ENCODE measurements around the gene FOXO3B.
A peak's percentile ranks its signal among the peaks of the same experiment; 100 is the strongest.
"Not testable (repeated sequence)": the region's sequence is repeated elsewhere in the genome, so short reads cannot be mapped to it uniquely, and the experiment has no call there.

FOXO3B gene

GRCh38 chr17:18681767-18682571 lies at the start of gene FOXO3B:
Gene FOXO3B (minus strand): TSS chr17:18682314. CDS start chr17:18681651, 663 bp downstream.
- H3K36me3 Mint-ChIP-seq, H3K27ac Mint-ChIP-seq, H3K27me3 Mint-ChIP-seq, H3K9me3 Mint-ChIP-seq: not testable (repeated sequence)
- peaks cover 18% of the 10 kb centered on the region for H3K4me1 Mint-ChIP-seq
- peak within 1 kb of the TSS; percentile 66 for H3K4me3 Mint-ChIP-seq

- not testable (repeated sequence) for H3K4me3 Mint-ChIP-seq, H3K27ac Mint-ChIP-seq, H3K27me3 Mint-ChIP-seq, H3K9me3 Mint-ChIP-seq, H3K36me3 Mint-ChIP-seq, H3K4me1 Mint-ChIP-seq
These were observed 41.4 kb upstream of the FOXO3B start for GRCh38 chr17:18723509-18723908.

- not testable (repeated sequence) for H3K27me3 Mint-ChIP-seq
These were observed 40.5 kb upstream of the FOXO3B start for GRCh38 chr17:18722612-18723011.

GRCh38 chr17:18721775-18722547 lies 39.8 kb upstream of the FOXO3B start:
- H3K27ac Mint-ChIP-seq, H3K4me3 Mint-ChIP-seq, H3K4me1 Mint-ChIP-seq, H3K9me3 Mint-ChIP-seq, H3K36me3 Mint-ChIP-seq, H3K27me3 Mint-ChIP-seq: not testable (repeated sequence)

More at GRCh38 chr17:18722612-18723011, 40.5 kb upstream of the FOXO3B start:
- H3K36me3 Mint-ChIP-seq, H3K9me3 Mint-ChIP-seq, H3K4me3 Mint-ChIP-seq, H3K4me1 Mint-ChIP-seq, H3K27ac Mint-ChIP-seq: not testable (repeated sequence)

GRCh38 chr17:18719428-18720110 lies 37.5 kb upstream of the FOXO3B start:
- H3K36me3 Mint-ChIP-seq, H3K4me1 Mint-ChIP-seq, H3K27ac Mint-ChIP-seq, H3K4me3 Mint-ChIP-seq, H3K27me3 Mint-ChIP-seq, H3K9me3 Mint-ChIP-seq: not testable (repeated sequence)

- not testable (repeated sequence) for H3K9me3 Mint-ChIP-seq, H3K27me3 Mint-ChIP-seq, H3K27ac Mint-ChIP-seq, H3K4me3 Mint-ChIP-seq, H3K4me1 Mint-ChIP-seq, H3K36me3 Mint-ChIP-seq
These were observed 36.7 kb upstream of the FOXO3B start for GRCh38 chr17:18718643-18719427.

GRCh38 chr17:18712354-18712999 lies 30.4 kb upstream of the FOXO3B start:
- not testable (repeated sequence) for H3K27ac Mint-ChIP-seq, H3K4me1 Mint-ChIP-seq, H3K4me3 Mint-ChIP-seq, H3K36me3 Mint-ChIP-seq, H3K27me3 Mint-ChIP-seq, H3K9me3 Mint-ChIP-seq

- not testable (repeated sequence) for H3K27ac Mint-ChIP-seq, H3K27me3 Mint-ChIP-seq, H3K4me3 Mint-ChIP-seq, H3K9me3 Mint-ChIP-seq, H3K36me3 Mint-ChIP-seq, H3K4me1 Mint-ChIP-seq
These were observed 26.1 kb upstream of the FOXO3B start for GRCh38 chr17:18708215-18708614.

- not testable (repeated sequence) for H3K27ac Mint-ChIP-seq, H3K9me3 Mint-ChIP-seq, H3K36me3 Mint-ChIP-seq, H3K4me3 Mint-ChIP-seq, H3K27me3 Mint-ChIP-seq, H3K4me1 Mint-ChIP-seq
These were observed 23.8 kb upstream of the FOXO3B start for GRCh38 chr17:18705955-18706354.

GRCh38 chr17:18698473-18699103 lies 16.5 kb upstream of the FOXO3B start:
- peaks cover 20% of the 10 kb centered on the region for H3K4me1 Mint-ChIP-seq
- H3K4me3 Mint-ChIP-seq = peak overlapping the region; percentile 90
- not testable (repeated sequence) for H3K9me3 Mint-ChIP-seq, H3K27me3 Mint-ChIP-seq, H3K36me3 Mint-ChIP-seq, H3K27ac Mint-ChIP-seq

GRCh38 chr17:18695143-18695542 lies 13.0 kb upstream of the FOXO3B start:
- peaks cover 20% of the 10 kb centered on the region for H3K4me1 Mint-ChIP-seq
- not testable (repeated sequence) for H3K27me3 Mint-ChIP-seq, H3K36me3 Mint-ChIP-seq, H3K4me3 Mint-ChIP-seq, H3K27ac Mint-ChIP-seq, H3K9me3 Mint-ChIP-seq

- H3K27ac Mint-ChIP-seq, H3K36me3 Mint-ChIP-seq: not testable (repeated sequence)
These were observed 554 bp upstream of the FOXO3B start for GRCh38 chr17:18682668-18683067.

GRCh38 chr17:18677381-18677780 lies 4.7 kb downstream of the FOXO3B start:
- H3K27me3 Mint-ChIP-seq, H3K9me3 Mint-ChIP-seq, H3K27ac Mint-ChIP-seq, H3K4me3 Mint-ChIP-seq: not testable (repeated sequence)
- peaks cover 22% of the 10 kb centered on the region for H3K4me1 Mint-ChIP-seq
- H3K36me3 Mint-ChIP-seq = peaks cover 18% of the 10 kb centered on the region

More at GRCh38 chr17:18682668-18683067, 554 bp upstream of the FOXO3B start:
- not testable (repeated sequence) for H3K9me3 Mint-ChIP-seq, H3K27me3 Mint-ChIP-seq
- Mint-ChIP-seq H3K4me3 (peak overlapping the region; percentile 66), H3K4me1 (peaks cover 15% of the 10 kb centered on the region)

- H3K4me1 Mint-ChIP-seq = peaks cover 22% of the 10 kb centered on the region
- H3K4me3 Mint-ChIP-seq, H3K27ac Mint-ChIP-seq, H3K9me3 Mint-ChIP-seq, H3K27me3 Mint-ChIP-seq: not testable (repeated sequence)
- H3K36me3 Mint-ChIP-seq = peaks cover 18% of the 10 kb centered on the region
These were observed 5.2 kb downstream of the FOXO3B start for GRCh38 chr17:18676928-18677327.

Measured in activated naive CD4-positive, alpha-beta T cell treated with anti-CD3 and anti-CD28 coated beads, Interleukin-2, amount 50 U/mL, for 24 hours (primary cell).